ENCODE data around the gene BEGAIN.

DNA sequence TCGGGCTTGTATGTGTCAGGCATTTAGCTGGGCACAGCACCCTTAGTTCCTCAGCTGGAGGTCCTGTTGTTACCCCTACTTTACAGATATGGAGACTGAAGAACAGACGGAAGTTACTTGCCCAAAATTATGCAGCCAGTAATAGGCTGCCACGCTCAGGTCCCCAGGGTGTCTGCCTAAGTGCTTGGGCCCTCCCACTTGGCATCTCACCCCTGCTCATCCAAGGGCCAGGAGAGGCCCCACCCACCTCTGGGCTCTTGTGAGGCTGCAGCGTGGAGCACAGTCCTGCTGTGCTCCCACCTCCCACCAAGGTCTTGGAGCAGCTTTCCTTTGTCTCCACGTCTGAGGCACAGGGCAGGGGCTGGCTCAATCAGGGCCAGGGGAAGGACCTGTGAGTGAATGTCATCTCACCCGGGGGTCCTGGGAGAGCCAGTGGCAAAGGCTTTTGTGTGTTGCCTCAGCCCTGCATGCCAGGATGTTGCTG, 64.6 kb downstream of the BEGAIN start:
- TF ChIP-seq, protein P1, sequence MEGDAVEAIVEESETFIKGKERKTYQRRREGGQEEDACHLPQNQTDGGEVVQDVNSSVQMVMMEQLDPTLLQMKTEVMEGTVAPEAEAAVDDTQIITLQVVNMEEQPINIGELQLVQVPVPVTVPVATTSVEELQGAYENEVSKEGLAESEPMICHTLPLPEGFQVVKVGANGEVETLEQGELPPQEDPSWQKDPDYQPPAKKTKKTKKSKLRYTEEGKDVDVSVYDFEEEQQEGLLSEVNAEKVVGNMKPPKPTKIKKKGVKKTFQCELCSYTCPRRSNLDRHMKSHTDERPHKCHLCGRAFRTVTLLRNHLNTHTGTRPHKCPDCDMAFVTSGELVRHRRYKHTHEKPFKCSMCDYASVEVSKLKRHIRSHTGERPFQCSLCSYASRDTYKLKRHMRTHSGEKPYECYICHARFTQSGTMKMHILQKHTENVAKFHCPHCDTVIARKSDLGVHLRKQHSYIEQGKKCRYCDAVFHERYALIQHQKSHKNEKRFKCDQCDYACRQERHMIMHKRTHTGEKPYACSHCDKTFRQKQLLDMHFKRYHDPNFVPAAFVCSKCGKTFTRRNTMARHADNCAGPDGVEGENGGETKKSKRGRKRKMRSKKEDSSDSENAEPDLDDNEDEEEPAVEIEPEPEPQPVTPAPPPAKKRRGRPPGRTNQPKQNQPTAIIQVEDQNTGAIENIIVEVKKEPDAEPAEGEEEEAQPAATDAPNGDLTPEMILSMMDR (conservative IDR thresholded peaks at IDR 0.05), result no peak
- TF ChIP-seq EZH2 (IDR thresholded peaks at IDR 0.05; ENCODE audit: low read depth), result no peak
